WTC11 (cell line): ENCODE data around the gene PRCD. TPM values are rescaled to one million over a fixed set of nuclear protein-coding genes. Genes with fewer than 3 reads are reported as not detected.

Source experiments
- ATAC-seq: fragments of 200-7000 bp; cut with Tn5 transposase; 2 replicates; pipeline ENCODE4 v1.10.0; 2021; ENCODE audit warnings: mild to moderate bottlenecking, moderate library complexity
- CTCF ChIA-PET: fragments of 300-600 bp; sonication (Branson Sonifier 250); formaldehyde crosslinking; loops from one replicate; lab custom pipeline; 2021; ENCODE audit warnings: antibody characterized with exemption; lab: Charles Lee
- POLR2A ChIA-PET: fragments of 350-600 bp; sonication (Branson Sonifier 250); formaldehyde crosslinking; loops from one replicate; lab custom pipeline; 2021; ENCODE audit warnings: antibody characterized with exemption; lab: Charles Lee
- DNase-seq: peaks from one replicate; pipeline ENCODE4 v3.0.0; 2021; ENCODE audit warnings: low spot score
- H3K27ac Mint-ChIP-seq: 2 replicates; pipeline ENCODE4 v1.8.0; 2021; ENCODE audit warnings: mixed read lengths
- H3K27me3 Mint-ChIP-seq: 2 replicates; pipeline ENCODE4 v1.8.0; 2021; ENCODE audit warnings: low read depth, mild to moderate bottlenecking, moderate library complexity, mixed read lengths
- H3K36me3 Mint-ChIP-seq: 2 replicates; pipeline ENCODE4 v1.8.0; 2021; ENCODE audit warnings: mixed read lengths
- H3K4me1 Mint-ChIP-seq: 2 replicates; pipeline ENCODE4 v1.8.0; 2022; ENCODE audit warnings: mixed read lengths
- H3K4me3 Mint-ChIP-seq: 2 replicates; pipeline ENCODE4 v1.8.0; 2021; ENCODE audit warnings: mild to moderate bottlenecking, moderate library complexity, mixed read lengths
- H3K9me3 Mint-ChIP-seq: 2 replicates; pipeline ENCODE4 v1.8.0; 2021; ENCODE audit warnings: mixed read lengths
- E2F5 ChIP-seq: sonication (generic); formaldehyde crosslinking; IDR thresholded peaks from 2 replicates; pipeline ENCODE4 v1.8.1; 2022; ENCODE audit warnings: mild to moderate bottlenecking, moderate library complexity, missing genetic modification reagents
- ESRRA ChIP-seq: sonication (generic); formaldehyde crosslinking; IDR thresholded peaks from 2 replicates; pipeline ENCODE4 v1.8.1; 2022; ENCODE audit warnings: mild to moderate bottlenecking, missing genetic modification reagents, borderline replicate concordance
- HMGA2 ChIP-seq: fragments of 250-450 bp; sonication (Bioruptor Pico); IDR thresholded peaks from 2 replicates; pipeline ENCODE4 v1.4.0; 2021; ENCODE audit warnings: mild to moderate bottlenecking, moderate library complexity
- JAZF1 ChIP-seq: fragments of 250-450 bp; sonication (Bioruptor Pico); IDR thresholded peaks from 2 replicates; pipeline ENCODE4 v1.9.0; 2021; ENCODE audit warnings: moderate library complexity, mild to moderate bottlenecking, inconsistent platforms
- MAX ChIP-seq: sonication (generic); formaldehyde crosslinking; IDR thresholded peaks from 2 replicates; pipeline ENCODE4 v1.8.0; 2022; ENCODE audit warnings: mild to moderate bottlenecking, missing genetic modification reagents
- NR3C1 ChIP-seq: sonication (generic); formaldehyde crosslinking; conservative IDR thresholded peaks from 2 replicates; pipeline ENCODE4 v1.8.1; 2023; ENCODE audit warnings: low read depth, mild to moderate bottlenecking, missing genetic modification reagents
- RORB ChIP-seq: fragments of 250-450 bp; sonication (Bioruptor Pico); IDR thresholded peaks from 2 replicates; pipeline ENCODE4 v1.9.0; 2021; ENCODE audit warnings: mild to moderate bottlenecking
- ZBTB21 ChIP-seq: sonication (generic); formaldehyde crosslinking; IDR thresholded peaks from 2 replicates; pipeline ENCODE4 v1.8.1; 2023; ENCODE audit warnings: mild to moderate bottlenecking, missing genetic modification reagents, borderline replicate concordance
- ZBTB43 ChIP-seq: sonication (generic); formaldehyde crosslinking; IDR thresholded peaks from 2 replicates; pipeline ENCODE4 v1.8.1; 2023; ENCODE audit warnings: mild to moderate bottlenecking, missing genetic modification reagents
- ZNF263 ChIP-seq: sonication (generic); formaldehyde crosslinking; IDR thresholded peaks from 2 replicates; pipeline ENCODE4 v1.8.1; 2022; ENCODE audit warnings: low read depth, mild to moderate bottlenecking, moderate library complexity, missing genetic modification reagents
- ZNF281 ChIP-seq: sonication (generic); formaldehyde crosslinking; IDR thresholded peaks from 2 replicates; pipeline ENCODE4 v1.8.0; 2023; ENCODE audit warnings: mild to moderate bottlenecking, missing genetic modification reagents
- ZNF396 ChIP-seq: fragments of 250-450 bp; sonication (Bioruptor Pico); IDR thresholded peaks from 2 replicates; pipeline ENCODE4 v1.8.0; 2021; ENCODE audit warnings: mild to moderate bottlenecking, moderate library complexity, borderline replicate concordance
- ZNF416 ChIP-seq: fragments of 250-450 bp; sonication (Bioruptor Pico); IDR thresholded peaks from 2 replicates; pipeline ENCODE4 v1.9.0; 2021; ENCODE audit warnings: mild to moderate bottlenecking, inconsistent platforms
- ZNF425 ChIP-seq: fragments of 250-450 bp; sonication (Bioruptor Pico); conservative IDR thresholded peaks from 2 replicates; pipeline ENCODE4 v1.9.0; 2021; ENCODE audit warnings: mild to moderate bottlenecking
- ZNF671 ChIP-seq: fragments of 250-450 bp; sonication (Bioruptor Pico); IDR thresholded peaks from 2 replicates; pipeline ENCODE4 v1.8.0; 2021; ENCODE audit warnings: mild to moderate bottlenecking
- total RNA-seq: library from RNA; stranded (reverse); gene quantifications from 3 replicates; pipeline ENCODE4 v1.2.3, GENCODE V29; 2021
- TF ChIP-seq, protein P1 (sequence below): sonication (generic); formaldehyde crosslinking; IDR thresholded peaks from 2 replicates; pipeline ENCODE4 v1.8.0; 2022; ENCODE audit warnings: mild to moderate bottlenecking, missing genetic modification reagents
- TF ChIP-seq, protein P2 (sequence below): sonication (generic); formaldehyde crosslinking; IDR thresholded peaks from 2 replicates; pipeline ENCODE4 v1.8.1; 2023; ENCODE audit warnings: mild to moderate bottlenecking, missing genetic modification reagents, moderate library complexity
- TF ChIP-seq, protein P3 (sequence below): fragments of 250-450 bp; sonication (Bioruptor Pico); IDR thresholded peaks from 2 replicates; pipeline ENCODE4 v1.9.0; 2021; ENCODE audit warnings: mild to moderate bottlenecking, borderline replicate concordance
- TF ChIP-seq, protein P4 (sequence below): sonication (generic); formaldehyde crosslinking; IDR thresholded peaks from 2 replicates; pipeline ENCODE4 v1.8.0; 2022; ENCODE audit warnings: mild to moderate bottlenecking, missing genetic modification reagents

The PRCD gene
- total RNA-seq, 1 experiment from 2014 or later = 2.7 TPM

- TF ChIP-seq ZNF281 (CRISPR knock-in tag) = no peak
- TF ChIP-seq, protein P1, sequence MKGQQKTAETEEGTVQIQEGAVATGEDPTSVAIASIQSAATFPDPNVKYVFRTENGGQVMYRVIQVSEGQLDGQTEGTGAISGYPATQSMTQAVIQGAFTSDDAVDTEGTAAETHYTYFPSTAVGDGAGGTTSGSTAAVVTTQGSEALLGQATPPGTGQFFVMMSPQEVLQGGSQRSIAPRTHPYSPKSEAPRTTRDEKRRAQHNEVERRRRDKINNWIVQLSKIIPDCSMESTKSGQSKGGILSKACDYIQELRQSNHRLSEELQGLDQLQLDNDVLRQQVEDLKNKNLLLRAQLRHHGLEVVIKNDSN = no peak
- TF ChIP-seq ZNF416 = no peak
- no peak for TF ChIP-seq RORB (CRISPR knock-in tag)
- TF ChIP-seq ZNF396 (CRISPR knock-in tag) = no peak
- TF ChIP-seq HMGA2 = no peak
- no peak for TF ChIP-seq ZNF671
- no peak for TF ChIP-seq NR3C1 (CRISPR knock-in tag)
Measured at GRCh38 chr17:76501827-76502307, 38.0 kb upstream of the PRCD start (continued).

GRCh38 chr17:76502341-76503211, 37.3 kb upstream of the PRCD start:
- Mint-ChIP-seq H3K27ac (no peak overlapping the region), H3K36me3 (no peaks in the 10 kb centered on the region), H3K4me3 (no peak overlapping the region), H3K4me1 (peaks cover 43% of the 10 kb centered on the region), H3K9me3 (no peaks in the 10 kb centered on the region), H3K27me3 (peaks cover 14% of the 10 kb centered on the region)
- CTCF ChIA-PET = interaction anchor here (0.5 to 5.1 kb wide), 16 partner anchors 9 to 178 kb away, joined by 3 to 29 read pairs (median 4); partner anchors contain the start of gene AANAT
- POLR2A ChIA-PET = no interaction called here
- DNase-seq (no peak), ATAC-seq (no peak)
- TF ChIP-seq, protein P2, sequence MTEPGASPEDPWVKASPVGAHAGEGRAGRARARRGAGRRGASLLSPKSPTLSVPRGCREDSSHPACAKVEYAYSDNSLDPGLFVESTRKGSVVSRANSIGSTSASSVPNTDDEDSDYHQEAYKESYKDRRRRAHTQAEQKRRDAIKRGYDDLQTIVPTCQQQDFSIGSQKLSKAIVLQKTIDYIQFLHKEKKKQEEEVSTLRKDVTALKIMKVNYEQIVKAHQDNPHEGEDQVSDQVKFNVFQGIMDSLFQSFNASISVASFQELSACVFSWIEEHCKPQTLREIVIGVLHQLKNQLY (CRISPR knock-in tag) = no peak
- no peak for TF ChIP-seq ZNF425 (CRISPR knock-in tag)
- TF ChIP-seq JAZF1 (CRISPR knock-in tag) = no peak
- TF ChIP-seq E2F5 (CRISPR knock-in tag) = no peak
- TF ChIP-seq, protein P3, sequence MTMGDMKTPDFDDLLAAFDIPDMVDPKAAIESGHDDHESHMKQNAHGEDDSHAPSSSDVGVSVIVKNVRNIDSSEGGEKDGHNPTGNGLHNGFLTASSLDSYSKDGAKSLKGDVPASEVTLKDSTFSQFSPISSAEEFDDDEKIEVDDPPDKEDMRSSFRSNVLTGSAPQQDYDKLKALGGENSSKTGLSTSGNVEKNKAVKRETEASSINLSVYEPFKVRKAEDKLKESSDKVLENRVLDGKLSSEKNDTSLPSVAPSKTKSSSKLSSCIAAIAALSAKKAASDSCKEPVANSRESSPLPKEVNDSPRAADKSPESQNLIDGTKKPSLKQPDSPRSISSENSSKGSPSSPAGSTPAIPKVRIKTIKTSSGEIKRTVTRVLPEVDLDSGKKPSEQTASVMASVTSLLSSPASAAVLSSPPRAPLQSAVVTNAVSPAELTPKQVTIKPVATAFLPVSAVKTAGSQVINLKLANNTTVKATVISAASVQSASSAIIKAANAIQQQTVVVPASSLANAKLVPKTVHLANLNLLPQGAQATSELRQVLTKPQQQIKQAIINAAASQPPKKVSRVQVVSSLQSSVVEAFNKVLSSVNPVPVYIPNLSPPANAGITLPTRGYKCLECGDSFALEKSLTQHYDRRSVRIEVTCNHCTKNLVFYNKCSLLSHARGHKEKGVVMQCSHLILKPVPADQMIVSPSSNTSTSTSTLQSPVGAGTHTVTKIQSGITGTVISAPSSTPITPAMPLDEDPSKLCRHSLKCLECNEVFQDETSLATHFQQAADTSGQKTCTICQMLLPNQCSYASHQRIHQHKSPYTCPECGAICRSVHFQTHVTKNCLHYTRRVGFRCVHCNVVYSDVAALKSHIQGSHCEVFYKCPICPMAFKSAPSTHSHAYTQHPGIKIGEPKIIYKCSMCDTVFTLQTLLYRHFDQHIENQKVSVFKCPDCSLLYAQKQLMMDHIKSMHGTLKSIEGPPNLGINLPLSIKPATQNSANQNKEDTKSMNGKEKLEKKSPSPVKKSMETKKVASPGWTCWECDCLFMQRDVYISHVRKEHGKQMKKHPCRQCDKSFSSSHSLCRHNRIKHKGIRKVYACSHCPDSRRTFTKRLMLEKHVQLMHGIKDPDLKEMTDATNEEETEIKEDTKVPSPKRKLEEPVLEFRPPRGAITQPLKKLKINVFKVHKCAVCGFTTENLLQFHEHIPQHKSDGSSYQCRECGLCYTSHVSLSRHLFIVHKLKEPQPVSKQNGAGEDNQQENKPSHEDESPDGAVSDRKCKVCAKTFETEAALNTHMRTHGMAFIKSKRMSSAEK (CRISPR knock-in tag) = no peak
- TF ChIP-seq HMGA2 = no peak
- TF ChIP-seq ZBTB43 (CRISPR knock-in tag) = no peak
- TF ChIP-seq ESRRA = no peak
- TF ChIP-seq ZBTB21 (CRISPR knock-in tag) = no peak
- TF ChIP-seq, protein P4, sequence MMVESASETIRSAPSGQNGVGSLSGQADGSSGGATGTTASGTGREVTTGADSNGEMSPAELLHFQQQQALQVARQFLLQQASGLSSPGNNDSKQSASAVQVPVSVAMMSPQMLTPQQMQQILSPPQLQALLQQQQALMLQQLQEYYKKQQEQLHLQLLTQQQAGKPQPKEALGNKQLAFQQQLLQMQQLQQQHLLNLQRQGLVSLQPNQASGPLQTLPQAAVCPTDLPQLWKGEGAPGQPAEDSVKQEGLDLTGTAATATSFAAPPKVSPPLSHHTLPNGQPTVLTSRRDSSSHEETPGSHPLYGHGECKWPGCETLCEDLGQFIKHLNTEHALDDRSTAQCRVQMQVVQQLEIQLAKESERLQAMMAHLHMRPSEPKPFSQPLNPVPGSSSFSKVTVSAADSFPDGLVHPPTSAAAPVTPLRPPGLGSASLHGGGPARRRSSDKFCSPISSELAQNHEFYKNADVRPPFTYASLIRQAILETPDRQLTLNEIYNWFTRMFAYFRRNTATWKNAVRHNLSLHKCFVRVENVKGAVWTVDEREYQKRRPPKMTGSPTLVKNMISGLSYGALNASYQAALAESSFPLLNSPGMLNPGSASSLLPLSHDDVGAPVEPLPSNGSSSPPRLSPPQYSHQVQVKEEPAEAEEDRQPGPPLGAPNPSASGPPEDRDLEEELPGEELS (CRISPR knock-in tag) = no peak
- no peak for TF ChIP-seq MAX (CRISPR knock-in tag)
- TF ChIP-seq ZNF263 (CRISPR knock-in tag) = no peak
